ENCODE data around the gene BCAP29. TPM values are rescaled to one million over a fixed set of nuclear protein-coding genes. Genes with fewer than 3 reads are reported as not detected.

BCAP29 gene
- total and polyA plus RNA-seq, 2 of the 4 experiments (the other 2 are of a cell fraction), result 33.0 to 35.1 TPM

DNA sequence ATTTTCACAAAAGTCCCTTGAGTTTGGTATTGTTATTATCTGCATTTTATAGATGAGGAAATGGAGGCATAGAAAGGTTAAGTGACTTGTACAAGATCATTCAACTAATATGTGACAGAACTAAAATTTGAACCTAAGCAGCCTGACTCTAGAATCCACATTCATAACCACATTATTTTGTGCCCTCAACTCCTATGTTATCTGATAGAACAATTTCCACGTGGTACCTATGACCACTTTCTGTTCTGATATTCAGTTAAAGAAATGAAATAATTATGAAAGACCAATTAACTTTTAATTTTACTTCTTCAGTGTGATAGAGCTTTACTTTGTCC, 17.5 kb downstream of the BCAP29 start:
- ChIA-PET CTCF (no interaction called here), POLR2A (ENCODE audit: unreplicated experiment) (no interaction called here)
- Histone ChIP-seq H3K18ac (ENCODE audit: low read depth, low read length) (no peak overlapping the region), H3K56ac (ENCODE audit: extremely low read depth, insufficient read depth, low read length) (no peak overlapping the region), H3K4me1 (ENCODE audit: control insufficient read depth, insufficient read depth, low read length) (no peaks in the 10 kb centered on the region; the same call in 1 of the 2 replicates), H2BK5ac (ENCODE audit: low read depth, low read length, poor library complexity, severe bottlenecking) (no peak overlapping the region), H3K9ac (ENCODE audit: low read depth, low read length) (no peak overlapping the region), H2BK20ac (ENCODE audit: low read depth, low read length) (no peak overlapping the region), H2AFZ (replicated peaks; ENCODE audit: low read length, poor library complexity) (no peak overlapping the region), H4K20me1 (ENCODE audit: insufficient read depth, low read length) (no peaks in the 10 kb centered on the region), H3K4me2 (ENCODE audit: low read depth, low read length) (no peak overlapping the region), H2BK15ac (ENCODE audit: low read depth, low read length) (no peak overlapping the region), H2AK9ac (replicated peaks; ENCODE audit: low read depth, low read length, poor library complexity) (no peak overlapping the region), H3K27ac (ENCODE audit: insufficient read depth, low read length) (no peak overlapping the region), H3K4ac (ENCODE audit: low read depth, low read length) (no peak overlapping the region), H3K4me3 (ENCODE audit: insufficient read depth, low read depth, low read length) (no peak overlapping the region), H3K27me3 (ENCODE audit: control insufficient read depth, insufficient read depth, low read length) (no peaks in the 10 kb centered on the region), H3K23ac (ENCODE audit: low read depth, low read length) (no peak overlapping the region), H4K8ac (ENCODE audit: low read depth in 2 of 2, low read length in 2 of 2) (no peak overlapping the region), H3K9me3 (ENCODE audit: control insufficient read depth, insufficient read depth, low read length) (no peaks in the 10 kb centered on the region), H4K5ac (ENCODE audit: low read depth, low read length) (no peak overlapping the region), H3K79me1 (ENCODE audit: low read depth in 1 of 2, low read length in 2 of 2) (peaks cover 3 to 12% of the 10 kb centered on the region in 2 experiments; a peak in 3 of 4 replicates), H3K9me1 (ENCODE audit: insufficient read depth, low read length) (peaks cover 3% of the 10 kb centered on the region), H2BK120ac (ENCODE audit: low read depth, low read length) (no peak overlapping the region), H3K36me3 (ENCODE audit: control insufficient read depth, insufficient read depth, low read length) (peaks cover 10% of the 10 kb centered on the region), H2AK5ac (ENCODE audit: low read depth, low read length) (no peak overlapping the region), H4K91ac (ENCODE audit: insufficient read depth, low read depth, low read length) (no peak overlapping the region), H3K14ac (replicated peaks; ENCODE audit: low read depth, low read length) (no peak overlapping the region)
- WGBS, 2 experiments (ENCODE audit: extremely low coverage in 2 of 2, insufficient read length in 1 of 2), result no CpG with 5 or more reads among the region's 1 CpG
- in situ Hi-C loops (cut with MboI; ENCODE audit: low sequenced_read_pairs) (no loop called here), intact Hi-C loops (cut with micrococcal nuclease) (no loop called here), dilution Hi-C loops (cut with HindIII; ENCODE audit: low sequenced_read_pairs, unreplicated experiment) (no loop called here)
- DNase-seq (no peak), ATAC-seq (ENCODE audit: low read depth) (no peak)
- no TSS peak for BruUV-seq (replicated peaks)
- no peak for TF ChIP-seq MAZ (IDR thresholded peaks at IDR 0.05; ENCODE audit: borderline replicate concordance, low read depth, low read length)
